ENCODE data around the gene FAM3B. TPM values are rescaled to one million over a fixed set of nuclear protein-coding genes. Genes with fewer than 3 reads are reported as not detected.
"Not testable (repeated sequence)": the region's sequence is repeated elsewhere in the genome, so short reads cannot be mapped to it uniquely, and the experiment has no call there.

The FAM3B gene, protein sequence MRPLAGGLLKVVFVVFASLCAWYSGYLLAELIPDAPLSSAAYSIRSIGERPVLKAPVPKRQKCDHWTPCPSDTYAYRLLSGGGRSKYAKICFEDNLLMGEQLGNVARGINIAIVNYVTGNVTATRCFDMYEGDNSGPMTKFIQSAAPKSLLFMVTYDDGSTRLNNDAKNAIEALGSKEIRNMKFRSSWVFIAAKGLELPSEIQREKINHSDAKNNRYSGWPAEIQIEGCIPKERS
- total RNA-seq = not detected

DNA sequence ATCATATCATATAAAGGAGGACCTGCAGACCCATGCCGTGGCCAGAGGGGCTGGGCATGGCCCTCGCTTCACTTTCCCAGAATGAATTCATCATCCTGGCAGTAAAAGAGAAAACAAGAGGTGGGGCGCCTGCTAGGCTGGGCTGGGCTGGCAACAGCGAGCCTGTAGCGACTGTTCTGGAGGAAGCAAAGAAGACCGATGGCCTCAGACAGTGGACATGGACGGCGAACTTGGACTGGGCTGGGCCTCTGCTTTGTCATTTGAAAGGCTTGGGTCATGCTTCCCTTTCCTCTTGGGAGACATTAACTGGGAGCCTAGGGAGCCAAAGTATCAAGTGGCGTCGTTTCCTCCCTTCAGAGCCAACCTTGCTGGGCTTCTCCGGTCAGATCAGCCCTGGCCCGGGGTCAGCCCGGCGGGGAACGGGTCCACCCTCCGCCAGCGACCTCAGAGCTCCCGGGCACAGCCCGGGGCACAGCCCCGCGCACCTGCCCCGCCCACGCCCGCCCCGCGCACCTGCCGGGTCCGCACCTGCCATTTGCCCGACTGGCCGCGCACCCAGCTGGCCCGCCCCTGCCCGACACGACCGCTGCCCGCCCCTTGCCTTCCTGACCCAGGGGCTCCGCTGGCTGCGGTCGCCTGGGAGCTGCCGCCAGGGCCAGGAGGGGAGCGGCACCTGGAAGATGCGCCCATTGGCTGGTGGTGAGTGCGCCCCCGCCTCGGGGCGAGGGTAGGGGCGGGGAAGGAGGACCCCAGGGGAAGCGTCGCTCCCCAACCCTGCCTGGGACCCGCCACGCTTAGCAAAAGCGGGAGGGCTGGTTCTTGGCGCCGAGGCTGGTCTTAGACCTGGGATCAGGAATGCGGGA is at the start of gene FAM3B:
TSS of gene FAM3B (plus strand) at position 602 of the 863 bp plus-strand sequence. CDS start at position 681, 79 bp downstream.
- ChIA-PET CTCF (no interaction called here), POLR2A (no interaction called here)

DNA sequence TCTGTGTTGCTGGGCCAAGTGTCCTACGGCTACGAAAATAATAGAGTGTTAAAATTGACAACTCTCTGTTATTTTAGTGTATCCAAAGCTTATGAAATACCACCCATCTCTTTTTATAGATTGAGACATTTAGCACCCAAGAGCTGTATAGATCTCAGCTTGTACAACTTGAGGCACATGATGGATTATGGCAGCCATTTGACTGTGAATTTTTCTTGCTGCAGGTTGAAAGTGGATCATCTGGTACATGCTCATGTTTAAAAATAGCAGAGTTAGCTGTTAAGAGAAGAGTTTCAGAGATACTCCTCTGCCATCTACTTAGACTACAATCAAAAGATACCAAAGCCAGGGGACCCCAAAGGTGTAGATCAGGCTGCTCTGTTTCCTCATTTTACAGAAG is 49.3 kb upstream of the FAM3B start:
- ChIA-PET POLR2A (no interaction called here), CTCF (no interaction called here)

DNA sequence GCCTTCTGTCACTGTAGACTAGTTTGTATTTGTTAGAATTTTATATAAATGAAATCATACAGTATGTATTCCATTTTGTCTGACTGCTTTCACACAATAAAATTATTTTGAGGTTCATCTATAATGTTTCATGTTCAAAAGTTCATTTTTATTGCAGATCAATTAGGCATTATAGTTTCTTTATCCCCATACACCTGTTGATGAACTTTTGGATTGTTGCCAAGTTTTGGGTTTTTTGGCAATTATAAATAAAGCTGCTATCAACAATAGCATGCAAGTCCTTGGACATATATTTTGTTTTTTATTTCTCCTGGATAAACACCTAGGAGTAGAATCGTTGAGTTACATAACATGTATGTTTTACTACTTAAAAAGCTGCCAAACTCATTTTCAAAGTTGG is 47.1 kb upstream of the FAM3B start:
- CTCF ChIA-PET = no interaction called here
- POLR2A ChIA-PET = no interaction called here

DNA sequence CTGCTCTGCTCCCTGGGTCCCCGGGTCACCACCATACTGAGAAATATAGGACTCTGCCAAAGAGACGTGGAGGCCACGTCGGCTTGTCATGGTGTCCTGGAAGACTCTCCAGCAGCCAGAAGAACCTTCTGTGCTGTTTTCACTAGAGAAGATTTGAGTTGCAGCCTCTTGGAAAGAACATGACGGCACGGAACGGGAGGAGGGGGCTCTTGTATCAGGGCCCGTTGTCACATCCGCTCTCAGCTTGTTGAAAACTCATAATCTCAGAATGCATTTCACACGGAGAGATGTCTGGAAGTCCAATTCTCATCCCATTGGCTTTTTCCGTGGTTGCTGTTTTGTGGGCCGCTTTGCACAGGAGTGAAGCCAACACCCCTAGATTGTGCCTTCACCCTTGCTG is 39.4 kb upstream of the FAM3B start:
- ChIA-PET CTCF (no interaction called here), POLR2A (no interaction called here)

- ChIA-PET POLR2A (no interaction called here), CTCF (no interaction called here)
These were observed 38.8 kb upstream of the FAM3B start for GRCh38 chr21:41277846-41278245.

GRCh38 chr21:41280115-41280919 is 36.3 kb upstream of the FAM3B start:
- ChIA-PET CTCF (interaction anchor here (0.5 to 1.1 kb wide), 2 partner anchors 164 to 180 kb away, joined by 3 to 4 read pairs; no protein-coding TSS in a partner anchor), POLR2A (no interaction called here)

DNA sequence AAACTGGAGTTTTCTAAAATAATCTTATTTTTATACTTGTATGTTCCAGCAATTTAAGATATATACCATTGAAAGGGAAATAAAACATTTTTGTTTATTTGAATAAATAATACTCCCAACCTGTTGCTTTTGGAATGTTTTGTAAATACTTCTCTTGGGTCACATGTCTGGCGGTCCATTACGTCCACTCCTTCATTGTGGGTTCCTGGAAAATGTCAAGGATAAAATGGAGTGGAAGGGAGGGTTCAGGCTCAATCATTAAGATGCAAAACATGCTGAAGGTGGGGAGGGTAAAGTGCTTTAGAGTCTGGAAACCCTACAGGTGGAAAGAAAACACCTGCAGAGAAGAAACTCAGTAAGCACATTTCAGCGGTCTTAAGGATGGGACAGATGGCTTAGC is 34.2 kb upstream of the FAM3B start:
- POLR2A ChIA-PET = no interaction called here
- CTCF ChIA-PET = interaction anchor here (1.0 to 2.5 kb wide), 6 partner anchors 8 to 834 kb away, joined by 3 to 12 read pairs (median 4); no protein-coding TSS in a partner anchor

GRCh38 chr21:41283211-41283818 is 33.3 kb upstream of the FAM3B start:
- ChIA-PET CTCF (interaction anchor here (0.6 to 2.5 kb wide), 11 partner anchors 9 to 833 kb away, joined by 3 to 12 read pairs (median 4); no protein-coding TSS in a partner anchor), POLR2A (no interaction called here)

GRCh38 chr21:41289431-41289830 is 27.2 kb upstream of the FAM3B start:
- ChIA-PET POLR2A (no interaction called here), CTCF (no interaction called here)

GRCh38 chr21:41290106-41290799 is 26.3 kb upstream of the FAM3B start:
- ChIA-PET POLR2A (no interaction called here), CTCF (no interaction called here)

DNA sequence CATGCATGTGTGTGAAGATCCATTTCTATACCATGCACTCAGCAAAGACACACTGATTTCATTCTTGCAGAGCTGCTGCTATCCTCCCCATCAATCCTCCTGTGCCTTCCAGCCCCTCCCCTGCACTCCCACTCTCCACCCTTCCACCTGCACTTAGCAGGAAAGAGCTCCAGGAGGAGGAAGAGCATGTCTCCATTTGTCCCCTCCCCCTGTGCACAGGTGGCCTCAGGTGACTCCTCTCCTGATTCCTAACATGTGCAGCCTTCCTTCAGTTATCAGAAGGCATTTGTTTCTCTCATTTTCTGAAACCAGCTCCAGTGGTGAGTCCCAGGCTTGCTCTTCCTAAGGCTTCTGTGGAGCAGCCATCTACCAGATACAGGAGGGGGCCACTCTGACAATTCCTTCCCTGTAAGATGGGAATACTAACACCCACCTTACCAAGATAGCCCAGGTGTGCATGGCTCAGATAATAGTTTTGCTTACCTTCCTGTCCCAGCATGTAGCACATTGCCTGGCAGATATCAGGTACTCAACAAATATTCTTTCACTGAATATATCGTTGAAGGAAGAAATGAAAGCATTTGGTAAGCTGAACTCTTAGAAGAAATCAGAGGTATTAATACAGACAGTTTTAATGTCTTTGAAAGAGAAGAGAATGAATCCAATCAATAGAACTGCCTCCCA is 21.9 kb upstream of the FAM3B start:
- CTCF ChIA-PET = no interaction called here

GRCh38 chr21:41295721-41296254 is 20.8 kb upstream of the FAM3B start:
- ChIA-PET POLR2A (no interaction called here), CTCF (no interaction called here)

More for the DNA sequence above, 21.9 kb upstream of the FAM3B start:
- POLR2A ChIA-PET = no interaction called here

GRCh38 chr21:41302976-41303375 is 13.6 kb upstream of the FAM3B start:
- ChIA-PET CTCF (no interaction called here), POLR2A (no interaction called here)

DNA sequence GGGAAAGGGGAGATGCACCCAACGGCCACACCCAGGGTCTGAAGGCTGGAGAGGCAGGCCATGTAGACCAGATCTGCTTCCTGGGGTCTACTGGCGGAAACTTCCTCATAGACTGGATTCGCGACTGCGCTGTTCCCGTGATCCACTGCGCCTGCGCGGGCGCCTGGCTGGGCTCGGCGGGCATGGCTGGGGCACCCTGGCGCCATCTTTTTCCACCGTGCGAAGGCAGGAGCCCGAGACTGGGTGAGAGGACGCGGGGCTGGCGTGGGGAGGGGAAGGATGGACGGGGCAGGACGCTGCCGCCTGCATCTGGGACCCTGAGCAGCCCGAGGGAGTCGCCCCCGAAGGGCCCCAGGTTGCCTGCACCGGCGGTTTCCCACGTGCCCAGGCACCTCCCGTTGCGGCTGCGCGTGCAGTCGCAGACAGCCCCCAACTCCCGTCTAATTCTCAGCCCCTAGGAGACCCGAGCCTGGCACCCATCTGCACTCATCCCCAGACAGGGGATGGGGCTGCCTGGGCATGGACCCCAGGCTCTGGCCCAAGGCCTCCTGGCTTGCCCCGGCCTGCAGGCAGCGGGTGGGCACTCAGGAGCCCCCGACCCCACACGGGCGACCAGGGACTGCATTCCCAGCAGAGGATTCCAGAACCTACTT is 12.4 kb upstream of the FAM3B start:
- CTCF ChIA-PET = no interaction called here
- POLR2A ChIA-PET = no interaction called here

DNA sequence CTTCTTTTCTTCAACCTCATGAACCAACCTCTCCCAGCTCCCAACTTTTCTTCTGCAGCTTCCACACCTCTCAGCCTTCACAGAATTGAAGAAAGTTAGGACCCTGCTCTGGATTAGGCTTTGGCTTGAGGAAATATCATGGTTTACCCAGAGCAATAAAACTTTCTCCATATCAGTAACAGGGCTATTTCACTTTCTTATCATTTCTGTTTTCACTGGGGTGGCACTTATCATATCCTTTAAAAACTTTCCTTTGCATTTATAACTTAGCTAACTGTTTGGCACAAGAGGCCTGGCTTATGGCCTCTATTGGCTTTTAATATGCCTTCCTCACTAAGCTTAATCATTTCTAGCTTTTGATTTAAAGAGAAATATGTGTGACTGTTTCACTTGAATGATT is 9.4 kb upstream of the FAM3B start:
- ChIA-PET CTCF (interaction anchor here (0.7 kb wide), 1 partner anchor 314 kb away, joined by 3 read pairs; no protein-coding TSS in a partner anchor), POLR2A (no interaction called here)

GRCh38 chr21:41313285-41314164 is 3.1 kb upstream of the FAM3B start:
- POLR2A ChIA-PET, CTCF ChIA-PET: not testable (repeated sequence)

DNA sequence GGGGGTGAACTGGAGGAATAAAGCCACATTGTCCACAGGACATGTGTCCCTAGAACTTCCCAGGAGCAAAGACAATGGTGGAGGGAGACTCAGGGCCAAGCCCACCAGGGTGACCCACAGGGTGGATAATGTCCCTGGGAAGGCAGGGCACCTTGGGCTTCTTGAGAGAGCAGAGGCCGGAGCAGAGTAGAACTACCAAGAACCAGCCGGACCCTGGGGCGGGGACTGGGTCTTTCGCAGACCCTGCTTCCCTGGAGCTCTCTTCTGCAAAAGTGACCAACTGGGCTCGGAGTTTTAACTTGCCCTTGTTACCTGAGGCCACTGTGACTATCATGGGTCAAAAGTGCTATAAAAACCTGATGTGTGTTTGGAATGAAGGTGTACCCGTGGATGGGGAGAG is 875 bp upstream of the FAM3B start:
- ChIA-PET CTCF (no interaction called here), POLR2A (no interaction called here)
